Measurements from ENCODE around the gene MAFG. TPM values are rescaled to one million over a fixed set of nuclear protein-coding genes. Genes with fewer than 3 reads are reported as not detected.

Gene MAFG
- total RNA-seq, 1 donor from 2014 or later: 24.1 TPM

DNA sequence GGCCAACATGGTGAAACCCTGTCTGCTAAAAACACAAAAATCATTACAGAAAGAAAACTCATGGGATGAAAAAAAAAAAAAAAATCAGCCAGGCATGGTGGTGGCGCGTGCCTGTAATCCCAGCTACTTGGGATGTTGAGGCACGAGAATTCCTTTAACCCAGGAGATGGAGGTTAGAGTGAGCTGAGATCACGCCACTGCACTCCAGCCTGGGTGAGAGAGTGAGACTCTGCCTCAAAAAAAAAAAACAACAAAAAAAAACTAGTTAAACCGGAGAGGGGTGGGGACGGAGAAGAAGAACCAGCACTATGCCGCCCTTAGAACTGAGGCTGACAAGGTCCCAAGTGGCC, 40.8 kb upstream of the MAFG start:
- DNase-seq (ENCODE audit: low read depth, low spot score): no peak
- Mint-ChIP-seq H3K4me3 (peak overlapping the region; percentile 68), H3K9me3 (peaks cover 3% of the 10 kb centered on the region), H3K36me3 (ENCODE audit: low read depth) (no peaks in the 10 kb centered on the region), H3K27me3 (ENCODE audit: low read depth) (peaks cover 21% of the 10 kb centered on the region), H3K27ac (ENCODE audit: unreplicated experiment) (no peak overlapping the region), H3K4me1 (peaks cover 31% of the 10 kb centered on the region)
- TF ChIP-seq, protein P1, sequence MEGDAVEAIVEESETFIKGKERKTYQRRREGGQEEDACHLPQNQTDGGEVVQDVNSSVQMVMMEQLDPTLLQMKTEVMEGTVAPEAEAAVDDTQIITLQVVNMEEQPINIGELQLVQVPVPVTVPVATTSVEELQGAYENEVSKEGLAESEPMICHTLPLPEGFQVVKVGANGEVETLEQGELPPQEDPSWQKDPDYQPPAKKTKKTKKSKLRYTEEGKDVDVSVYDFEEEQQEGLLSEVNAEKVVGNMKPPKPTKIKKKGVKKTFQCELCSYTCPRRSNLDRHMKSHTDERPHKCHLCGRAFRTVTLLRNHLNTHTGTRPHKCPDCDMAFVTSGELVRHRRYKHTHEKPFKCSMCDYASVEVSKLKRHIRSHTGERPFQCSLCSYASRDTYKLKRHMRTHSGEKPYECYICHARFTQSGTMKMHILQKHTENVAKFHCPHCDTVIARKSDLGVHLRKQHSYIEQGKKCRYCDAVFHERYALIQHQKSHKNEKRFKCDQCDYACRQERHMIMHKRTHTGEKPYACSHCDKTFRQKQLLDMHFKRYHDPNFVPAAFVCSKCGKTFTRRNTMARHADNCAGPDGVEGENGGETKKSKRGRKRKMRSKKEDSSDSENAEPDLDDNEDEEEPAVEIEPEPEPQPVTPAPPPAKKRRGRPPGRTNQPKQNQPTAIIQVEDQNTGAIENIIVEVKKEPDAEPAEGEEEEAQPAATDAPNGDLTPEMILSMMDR (conservative IDR thresholded peaks at IDR 0.05): no peak

DNA sequence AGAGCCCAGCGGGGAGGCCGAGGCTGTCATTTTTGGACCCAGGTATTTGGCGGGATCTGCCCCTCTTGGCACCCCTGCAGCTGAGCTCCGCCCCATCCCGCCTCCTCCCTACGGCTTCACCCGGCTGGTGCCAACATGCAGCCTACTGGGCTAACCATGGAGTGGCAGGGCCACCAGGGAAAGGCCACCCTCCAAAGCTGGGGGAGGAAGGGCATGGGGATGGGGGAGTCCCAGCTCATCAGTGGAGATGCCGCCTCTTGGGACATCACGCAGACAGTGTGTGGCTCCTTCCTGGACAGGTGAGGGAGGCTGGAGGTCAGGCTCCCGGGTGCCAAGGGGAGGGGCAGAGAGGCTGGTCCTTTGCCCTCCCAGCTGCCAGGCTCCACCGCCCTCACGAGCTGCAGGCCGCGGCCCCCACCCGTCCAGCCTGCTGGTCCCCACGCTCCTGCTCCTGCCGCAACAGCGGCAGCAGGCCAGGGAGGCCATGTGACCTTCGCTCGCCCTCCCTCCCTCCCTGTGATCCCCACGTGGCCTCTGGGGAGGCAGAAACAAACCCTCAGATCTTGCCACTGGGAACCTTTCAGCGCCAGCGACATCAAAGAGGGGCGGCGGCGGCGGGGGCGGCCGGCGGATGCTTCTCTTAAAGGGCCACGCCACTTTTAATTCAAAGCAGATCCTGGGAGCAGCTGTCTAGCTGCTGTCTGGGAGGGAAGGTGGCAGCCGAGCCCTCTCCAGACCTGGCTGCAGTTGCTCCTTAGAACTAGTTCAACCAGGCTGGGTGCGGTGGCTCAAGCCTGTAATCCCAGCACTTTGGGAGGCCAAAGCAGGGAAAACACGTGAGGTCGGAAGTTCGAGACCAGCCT, 40.2 kb upstream of the MAFG start:
- H3K27me3 Mint-ChIP-seq (ENCODE audit: low read depth): peaks cover 27% of the 10 kb centered on the region
- H3K9me3 Mint-ChIP-seq: peaks cover 3% of the 10 kb centered on the region
- peak overlapping the region; percentile 57 for H3K27ac Mint-ChIP-seq (ENCODE audit: unreplicated experiment)
- no peaks in the 10 kb centered on the region for H3K36me3 Mint-ChIP-seq (ENCODE audit: low read depth)
- peak overlapping the region; percentile 68 for H3K4me3 Mint-ChIP-seq
- DNase-seq (ENCODE audit: low read depth, low spot score): peak; percentile 86
- peaks cover 31% of the 10 kb centered on the region for H3K4me1 Mint-ChIP-seq
- TF ChIP-seq, protein P1 (conservative IDR thresholded peaks at IDR 0.05): no peak

DNA sequence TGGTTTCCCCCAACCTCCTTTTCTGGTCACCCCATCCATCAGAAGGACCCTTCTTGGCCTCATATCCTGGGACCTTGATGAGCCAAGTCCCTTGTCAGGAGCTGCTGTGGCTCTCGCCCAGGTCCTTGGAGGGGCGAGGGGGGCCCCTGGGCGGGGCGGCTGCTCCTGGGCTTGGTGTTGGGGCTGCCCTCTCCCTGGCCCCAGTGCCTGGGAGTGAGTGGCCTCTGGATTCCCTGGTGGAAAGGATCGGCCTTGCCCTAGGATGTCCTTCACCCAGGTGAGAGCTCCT, 39.7 kb upstream of the MAFG start:
- DNase-seq (ENCODE audit: low read depth, low spot score): no peak
- Mint-ChIP-seq H3K27me3 (ENCODE audit: low read depth) (peaks cover 33% of the 10 kb centered on the region), H3K4me3 (no peak overlapping the region), H3K36me3 (ENCODE audit: low read depth) (no peaks in the 10 kb centered on the region), H3K9me3 (no peaks in the 10 kb centered on the region), H3K27ac (ENCODE audit: unreplicated experiment) (no peak overlapping the region), H3K4me1 (peaks cover 31% of the 10 kb centered on the region)
- TF ChIP-seq, protein P1 (conservative IDR thresholded peaks at IDR 0.05): no peak

DNA sequence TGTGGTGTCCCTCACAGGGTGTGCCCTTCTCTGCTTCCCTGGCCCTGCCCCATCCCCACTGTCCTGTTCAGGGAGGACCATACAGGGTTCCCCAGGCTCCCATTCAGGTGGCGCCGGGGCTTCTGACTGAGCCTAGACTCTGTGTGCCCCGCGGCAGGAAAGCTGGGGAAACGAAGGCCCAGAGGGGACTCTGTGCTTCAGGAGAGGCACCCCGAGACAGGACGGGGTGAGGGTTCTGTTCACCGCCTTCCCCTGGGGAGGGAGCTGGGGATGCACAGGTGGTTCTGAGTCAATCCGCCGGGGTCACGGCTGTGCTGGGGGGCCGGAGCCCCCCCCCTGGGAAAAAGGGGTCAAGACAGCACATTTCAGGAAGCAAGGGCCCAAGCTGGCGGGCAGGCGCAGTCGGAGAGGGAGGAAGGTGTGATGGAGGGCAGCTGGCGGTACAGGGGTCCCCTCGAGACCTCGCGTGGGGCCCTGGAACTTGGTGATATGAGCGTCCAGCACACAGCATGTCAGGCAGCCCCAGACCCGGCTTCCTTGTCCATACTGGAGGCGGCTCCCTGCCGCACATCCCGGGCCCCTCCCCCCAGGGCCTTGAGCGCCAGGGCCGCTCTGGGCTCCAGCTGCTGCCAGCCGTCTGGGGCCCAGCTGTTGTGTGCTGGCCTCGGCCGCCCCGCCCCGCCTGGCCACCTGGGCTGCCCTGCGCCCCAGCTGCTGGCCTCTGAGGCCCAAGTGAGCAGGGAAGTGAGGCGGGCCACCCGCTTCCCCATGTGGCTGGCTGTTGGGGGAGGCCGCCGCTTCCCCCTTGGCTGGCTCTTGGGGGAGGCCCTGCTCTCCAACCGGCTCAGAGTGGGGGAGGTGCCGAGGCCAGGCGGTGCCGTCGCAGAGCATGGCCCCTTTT, 39.1 kb upstream of the MAFG start:
- TF ChIP-seq, protein P1 (conservative IDR thresholded peaks at IDR 0.05): no peak
- peak; percentile 54 for DNase-seq (ENCODE audit: low read depth, low spot score)
- no peaks in the 10 kb centered on the region for H3K36me3 Mint-ChIP-seq (ENCODE audit: low read depth)

DNA sequence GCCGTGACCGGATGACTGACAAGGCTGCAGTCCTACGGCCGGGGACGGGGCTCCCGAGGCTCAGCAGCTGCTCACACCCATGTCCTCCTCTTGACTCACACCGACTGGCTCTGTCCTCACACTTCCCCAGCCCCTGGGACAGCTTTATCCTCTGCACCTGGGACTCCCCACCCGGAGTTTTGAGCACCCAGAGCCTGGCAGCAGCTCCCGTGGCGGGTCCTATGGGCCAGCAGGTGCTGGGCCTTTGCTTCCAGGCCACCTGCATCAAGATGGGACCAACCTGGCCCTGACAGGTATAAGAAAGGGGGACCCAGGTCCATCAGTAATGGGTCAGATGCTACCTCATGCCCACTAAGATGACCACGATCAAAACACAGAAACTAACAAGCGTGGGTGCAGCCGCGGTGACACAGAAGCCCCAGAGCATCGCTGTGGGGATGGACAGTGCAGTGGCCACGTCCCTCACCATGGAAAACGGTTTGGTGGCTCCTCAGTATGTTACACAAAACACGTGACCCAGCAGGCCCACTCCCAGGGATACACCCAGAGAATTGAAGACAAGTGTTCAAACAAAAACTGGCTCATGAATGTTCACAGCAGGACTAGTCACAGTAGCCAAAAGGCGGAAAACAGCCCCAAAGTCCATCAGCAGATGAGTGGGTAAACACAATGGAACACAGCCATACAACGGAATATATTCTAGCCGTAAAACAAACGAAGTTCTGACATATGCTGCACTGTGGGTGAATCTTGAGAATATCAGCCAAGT, 36.7 kb upstream of the MAFG start:
- H3K4me3 Mint-ChIP-seq: peak overlapping the region; percentile 31

More for the DNA sequence above, 39.1 kb upstream of the MAFG start:
- Mint-ChIP-seq H3K27me3 (ENCODE audit: low read depth) (peaks cover 35% of the 10 kb centered on the region), H3K4me3 (peak overlapping the region; percentile 23), H3K4me1 (peaks cover 31% of the 10 kb centered on the region), H3K9me3 (no peaks in the 10 kb centered on the region), H3K27ac (ENCODE audit: unreplicated experiment) (no peak overlapping the region)

More for the DNA sequence above, 36.7 kb upstream of the MAFG start:
- Mint-ChIP-seq H3K4me1 (peaks cover 31% of the 10 kb centered on the region), H3K9me3 (no peaks in the 10 kb centered on the region), H3K36me3 (ENCODE audit: low read depth) (no peaks in the 10 kb centered on the region), H3K27me3 (ENCODE audit: low read depth) (peaks cover 38% of the 10 kb centered on the region), H3K27ac (ENCODE audit: unreplicated experiment) (no peak overlapping the region)
- DNase-seq (ENCODE audit: low read depth, low spot score): no peak
- TF ChIP-seq, protein P1 (conservative IDR thresholded peaks at IDR 0.05): no peak
